Stimulated activated CD8-positive, alpha-beta memory T cell treated with anti-CD3 and anti-CD28 coated beads, Interleukin-7, amount 100 ng/mL, for 24 hours (primary cell): ENCODE measurements around the gene OCSTAMP.

Source experiments
- DNase-seq: peaks from one replicate; pipeline ENCODE4 v3.0.0-alpha.2; 2020; ENCODE audit warnings: low read depth

The OCSTAMP gene

GRCh38 chr20:46519471-46520068 is 30.9 kb downstream of the OCSTAMP start:
- no peak for DNase-seq

- no peak for DNase-seq
Measured at GRCh38 chr20:46512943-46513844, 37.3 kb downstream of the OCSTAMP start, which contains the start of gene ZNF334. Gene ZNF334, minus strand, starts transcription at chr20:46513559. Its CDS starts 1,457 bp downstream, at chr20:46512102.

GRCh38 chr20:46509523-46509922 is 40.9 kb downstream of the OCSTAMP start:
- DNase-seq = no peak

- DNase-seq = no peak
Measured at GRCh38 chr20:46507760-46508407, 42.6 kb downstream of the OCSTAMP start.

GRCh38 chr20:46505506-46505905 is 44.9 kb downstream of the OCSTAMP start:
- no peak for DNase-seq

- no peak for DNase-seq
Measured at GRCh38 chr20:46501961-46502360, 48.5 kb downstream of the OCSTAMP start.

- no peak for DNase-seq
Measured at GRCh38 chr20:46501337-46501942, 49.0 kb downstream of the OCSTAMP start.

- DNase-seq = no peak
Measured at GRCh38 chr20:46494077-46494476, 56.4 kb downstream of the OCSTAMP start.

- DNase-seq = no peak
Measured at GRCh38 chr20:46491354-46491753, 59.1 kb downstream of the OCSTAMP start.
